ENCODE results near the gene ZNF532.

The ZNF532 gene

GRCh38 chr18:58867281-58867961 lies 2.7 kb downstream of the ZNF532 start:
- in situ Hi-C loops (cut with MboI; ENCODE audit: low sequenced_read_pairs) = no loop called here

- in situ Hi-C loops (cut with MboI; ENCODE audit: low sequenced_read_pairs) = no loop called here
Observed at GRCh38 chr18:58868440-58868839, 3.8 kb downstream of the ZNF532 start.

- in situ Hi-C loops (cut with MboI; ENCODE audit: low sequenced_read_pairs) = no loop called here
Observed at GRCh38 chr18:58870130-58870529, 5.5 kb downstream of the ZNF532 start.

DNA sequence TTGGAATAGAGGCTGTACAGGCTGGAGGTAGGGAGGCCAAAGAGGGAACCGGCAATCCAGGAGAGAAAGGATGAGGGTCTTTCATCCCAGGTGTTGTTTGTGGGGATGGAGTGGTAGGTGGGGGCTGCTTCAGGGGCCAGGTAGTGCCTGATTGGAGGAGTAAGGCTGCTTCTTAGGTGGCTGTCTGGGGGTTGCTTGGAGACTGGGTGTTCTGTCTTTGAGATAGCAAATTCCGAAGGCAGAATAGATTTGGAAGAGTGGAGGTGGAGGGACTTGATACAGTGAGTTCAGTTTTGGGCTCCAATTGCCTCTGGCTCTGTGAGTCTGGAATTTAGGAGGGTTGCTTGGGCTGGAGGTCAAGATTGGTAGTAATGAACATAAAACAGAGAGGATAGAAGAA lies 5.9 kb downstream of the ZNF532 start:
- in situ Hi-C loops (cut with MboI; ENCODE audit: low sequenced_read_pairs) = no loop called here

DNA sequence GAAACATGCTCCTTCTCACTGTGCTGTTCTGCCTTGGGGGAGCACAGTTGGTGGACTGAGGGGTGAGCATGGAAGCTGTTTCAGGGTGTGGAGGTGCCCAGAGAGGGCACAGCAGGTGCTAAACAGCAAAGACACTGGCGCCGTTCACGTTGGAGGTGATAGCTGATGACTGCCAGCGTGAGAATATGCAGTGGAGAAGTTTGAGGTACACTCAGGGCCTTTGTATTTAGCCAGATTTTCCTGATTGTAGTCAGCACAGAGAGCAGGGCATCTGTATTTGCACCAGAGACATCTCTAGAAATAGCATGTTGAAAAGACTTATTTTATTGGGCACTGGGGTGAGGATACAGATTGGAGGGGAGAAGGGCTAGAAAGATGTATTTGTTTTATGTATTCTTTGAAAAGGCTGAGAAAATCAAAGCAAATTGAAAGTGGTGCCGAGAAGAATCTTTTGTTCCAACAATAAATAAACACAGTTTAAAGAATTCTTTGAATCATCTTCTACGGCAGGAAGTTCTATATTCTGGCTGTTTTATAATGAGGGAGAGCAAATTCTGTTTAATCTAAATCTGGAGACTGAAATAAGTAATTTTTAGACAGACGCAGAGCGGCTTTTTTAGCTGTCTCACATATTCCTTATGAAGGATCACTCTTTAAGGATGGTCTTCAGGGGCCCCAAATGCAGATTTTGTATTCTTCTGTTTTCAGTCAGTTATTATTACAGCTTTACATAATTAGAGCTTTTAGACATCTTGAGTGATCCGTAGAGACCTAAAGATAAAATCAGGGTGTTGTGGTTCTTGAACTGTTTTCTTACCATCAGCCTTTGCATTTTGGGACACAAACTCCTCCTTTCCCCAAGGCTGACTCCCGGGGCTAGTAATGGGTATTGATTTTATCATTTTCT lies 7.1 kb downstream of the ZNF532 start:
- in situ Hi-C loops (cut with MboI; ENCODE audit: low sequenced_read_pairs) = no loop called here

GRCh38 chr18:58878640-58879039 lies 14.0 kb downstream of the ZNF532 start:
- in situ Hi-C loops (cut with MboI; ENCODE audit: low sequenced_read_pairs) = no loop called here

GRCh38 chr18:58881477-58881876 lies 16.8 kb downstream of the ZNF532 start:
- in situ Hi-C loops (cut with MboI; ENCODE audit: low sequenced_read_pairs) = no loop called here

DNA sequence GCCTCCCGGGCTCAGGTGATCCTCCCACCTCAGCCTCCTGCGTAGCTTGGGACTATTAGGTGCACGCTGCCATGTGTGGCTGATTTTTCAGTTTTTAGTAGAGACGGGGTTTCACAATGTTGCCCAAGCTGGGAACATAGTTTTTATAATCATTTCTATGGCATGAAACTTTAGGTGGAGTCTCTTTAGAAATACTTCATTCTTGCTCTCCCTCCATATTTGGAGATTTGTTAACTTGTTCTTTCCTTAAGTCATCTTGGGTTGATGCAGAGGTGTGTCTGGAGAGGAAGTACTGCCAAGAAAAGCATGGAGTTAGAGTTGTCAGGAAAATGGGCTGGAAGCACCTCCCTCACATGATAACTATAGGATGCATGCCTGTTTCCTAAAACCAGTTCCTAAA lies 17.4 kb downstream of the ZNF532 start:
- in situ Hi-C loops (cut with MboI; ENCODE audit: low sequenced_read_pairs) = no loop called here

- in situ Hi-C loops (cut with MboI; ENCODE audit: low sequenced_read_pairs) = no loop called here
Observed at GRCh38 chr18:58882686-58883085, 18.0 kb downstream of the ZNF532 start.

DNA sequence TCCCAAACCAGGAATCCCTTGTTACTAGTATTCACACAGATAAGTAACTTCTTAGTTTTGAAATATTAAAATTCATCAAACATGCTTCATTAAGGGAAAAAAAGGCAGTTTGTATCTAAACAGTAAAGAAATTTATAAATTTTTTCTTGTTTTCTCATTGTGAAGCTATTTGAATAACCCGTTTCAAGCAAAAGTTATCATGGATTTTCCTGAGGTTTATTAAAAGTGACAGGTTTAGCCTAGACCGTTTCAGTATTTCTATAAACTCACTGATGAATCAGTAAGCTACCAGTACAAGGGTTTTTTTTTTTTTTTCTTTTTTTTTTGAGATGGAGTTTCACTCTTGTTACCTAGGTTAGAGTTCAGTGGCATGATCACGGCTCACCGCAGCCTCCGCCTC lies 20.0 kb downstream of the ZNF532 start:
- in situ Hi-C loops (cut with MboI; ENCODE audit: low sequenced_read_pairs) = no loop called here

DNA sequence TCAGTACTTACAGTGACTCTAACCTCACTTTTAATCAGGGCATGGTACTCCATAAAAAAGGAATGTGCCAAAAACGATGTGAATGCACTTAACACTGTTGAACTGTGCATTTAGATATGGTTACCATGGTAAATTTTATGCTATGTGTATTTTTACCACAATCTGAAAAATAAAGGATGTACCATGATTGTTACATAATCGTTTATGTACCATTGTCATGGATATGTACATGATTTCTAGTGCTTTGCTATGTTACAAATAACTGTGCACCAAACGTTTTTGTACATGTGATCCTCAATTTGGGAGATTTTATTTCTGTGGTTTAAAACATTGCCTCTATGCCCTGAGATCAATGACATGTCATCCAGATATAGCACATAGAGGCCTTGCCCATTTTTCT lies 21.8 kb downstream of the ZNF532 start:
- in situ Hi-C loops (cut with MboI; ENCODE audit: low sequenced_read_pairs) = no loop called here

GRCh38 chr18:58886864-58887612 lies 22.4 kb downstream of the ZNF532 start:
- in situ Hi-C loops (cut with MboI; ENCODE audit: low sequenced_read_pairs) = no loop called here

GRCh38 chr18:58887613-58887963 lies 22.9 kb downstream of the ZNF532 start:
- in situ Hi-C loops (cut with MboI; ENCODE audit: low sequenced_read_pairs) = no loop called here

DNA sequence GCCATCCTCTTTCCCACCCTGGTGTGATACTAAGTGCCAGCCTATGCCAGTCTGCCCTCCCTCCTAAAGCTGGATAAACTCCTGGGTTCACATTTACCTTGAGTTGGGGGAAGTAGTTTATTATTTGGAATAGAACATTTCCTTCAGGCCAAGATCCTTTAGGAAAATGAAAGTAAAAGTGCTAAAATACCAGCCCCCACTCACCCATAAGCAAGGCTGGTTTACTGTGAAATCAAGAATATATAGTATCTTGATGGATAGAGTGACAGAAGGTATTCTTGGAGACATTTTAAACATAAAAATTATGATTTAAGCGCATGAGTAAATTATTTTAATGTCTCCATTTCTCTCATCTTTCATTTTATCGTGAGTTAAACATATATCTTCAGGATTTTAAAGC lies 27.1 kb downstream of the ZNF532 start:
- in situ Hi-C loops (cut with MboI; ENCODE audit: low sequenced_read_pairs) = no loop called here

- in situ Hi-C loops (cut with MboI; ENCODE audit: low sequenced_read_pairs) = no loop called here
Observed at GRCh38 chr18:58892488-58892887, 27.8 kb downstream of the ZNF532 start.

DNA sequence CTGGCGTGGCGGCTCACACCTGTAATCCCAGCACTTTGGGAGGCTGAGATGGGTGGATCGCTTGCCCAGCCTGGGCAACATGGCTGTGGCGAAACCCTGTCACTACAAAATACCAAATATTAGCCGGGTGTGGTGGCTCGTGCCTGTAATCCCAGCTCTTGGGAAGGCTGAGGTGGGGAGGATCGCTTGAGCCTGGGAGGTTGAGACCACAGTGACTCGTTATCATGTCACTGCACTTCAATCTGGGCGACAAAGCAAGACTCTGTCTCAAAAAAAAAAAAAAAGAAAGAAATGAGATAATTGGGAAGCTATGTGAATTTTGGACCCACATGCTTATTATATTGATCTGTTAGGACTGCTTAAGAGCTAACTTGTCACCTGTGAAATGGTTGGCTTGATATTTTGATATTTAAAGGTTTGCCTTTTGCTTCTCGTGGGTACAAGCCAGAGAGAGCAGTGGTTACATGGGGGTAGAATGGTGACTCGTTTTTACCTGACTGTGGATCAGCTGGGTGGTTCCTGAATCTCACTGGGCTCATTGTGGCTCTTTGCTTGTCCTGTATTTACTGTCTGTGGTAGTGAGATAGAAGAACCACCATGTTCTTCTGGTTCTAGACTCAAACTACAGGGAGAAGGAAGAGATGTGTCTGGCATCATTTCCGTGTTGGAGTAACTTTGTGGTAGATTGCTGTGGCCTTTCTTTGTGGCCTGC lies 28.9 kb downstream of the ZNF532 start:
- in situ Hi-C loops (cut with MboI; ENCODE audit: low sequenced_read_pairs) = no loop called here

GRCh38 chr18:58894930-58895329 lies 30.3 kb downstream of the ZNF532 start:
- in situ Hi-C loops (cut with MboI; ENCODE audit: low sequenced_read_pairs) = no loop called here

DNA sequence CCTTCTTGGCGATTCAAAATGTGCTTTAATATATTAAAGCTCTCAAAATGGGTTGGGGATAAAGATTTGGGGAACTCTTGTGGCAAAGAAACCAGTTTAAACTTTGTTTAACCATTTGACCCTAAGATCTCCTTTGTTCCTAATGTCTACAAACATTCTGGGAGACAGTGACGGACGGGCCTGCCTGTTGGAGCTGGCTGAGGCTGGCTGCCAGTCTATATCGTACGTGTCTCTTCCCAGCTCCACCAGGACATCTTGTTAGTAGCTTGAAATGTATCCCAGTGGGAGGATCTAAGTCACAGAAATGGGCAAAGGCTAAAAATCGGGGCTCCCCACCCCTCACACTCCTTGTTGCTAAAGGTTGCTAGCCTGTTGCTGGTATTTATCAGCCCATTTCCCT lies 30.7 kb downstream of the ZNF532 start:
- in situ Hi-C loops (cut with MboI; ENCODE audit: low sequenced_read_pairs) = no loop called here

DNA sequence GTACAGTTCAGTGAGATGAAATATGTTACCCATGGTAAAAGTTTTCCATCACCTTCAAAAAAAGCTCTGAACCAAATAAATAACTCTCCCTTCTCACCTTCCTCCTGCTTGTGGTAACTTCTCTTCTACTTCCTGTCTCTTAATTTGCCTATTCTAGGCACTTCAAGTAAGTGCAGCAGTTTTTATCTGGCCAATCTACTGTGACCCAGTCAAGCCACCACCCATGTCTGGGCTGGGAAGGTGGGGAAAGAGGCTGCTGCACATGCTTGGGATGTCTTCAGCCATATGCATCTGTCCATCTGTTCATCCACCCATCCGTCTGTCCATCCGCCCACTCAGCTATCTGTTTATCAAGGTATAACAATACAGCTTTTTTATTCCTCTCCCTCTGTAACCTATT lies 31.6 kb downstream of the ZNF532 start:
- in situ Hi-C loops (cut with MboI; ENCODE audit: low sequenced_read_pairs) = no loop called here

DNA sequence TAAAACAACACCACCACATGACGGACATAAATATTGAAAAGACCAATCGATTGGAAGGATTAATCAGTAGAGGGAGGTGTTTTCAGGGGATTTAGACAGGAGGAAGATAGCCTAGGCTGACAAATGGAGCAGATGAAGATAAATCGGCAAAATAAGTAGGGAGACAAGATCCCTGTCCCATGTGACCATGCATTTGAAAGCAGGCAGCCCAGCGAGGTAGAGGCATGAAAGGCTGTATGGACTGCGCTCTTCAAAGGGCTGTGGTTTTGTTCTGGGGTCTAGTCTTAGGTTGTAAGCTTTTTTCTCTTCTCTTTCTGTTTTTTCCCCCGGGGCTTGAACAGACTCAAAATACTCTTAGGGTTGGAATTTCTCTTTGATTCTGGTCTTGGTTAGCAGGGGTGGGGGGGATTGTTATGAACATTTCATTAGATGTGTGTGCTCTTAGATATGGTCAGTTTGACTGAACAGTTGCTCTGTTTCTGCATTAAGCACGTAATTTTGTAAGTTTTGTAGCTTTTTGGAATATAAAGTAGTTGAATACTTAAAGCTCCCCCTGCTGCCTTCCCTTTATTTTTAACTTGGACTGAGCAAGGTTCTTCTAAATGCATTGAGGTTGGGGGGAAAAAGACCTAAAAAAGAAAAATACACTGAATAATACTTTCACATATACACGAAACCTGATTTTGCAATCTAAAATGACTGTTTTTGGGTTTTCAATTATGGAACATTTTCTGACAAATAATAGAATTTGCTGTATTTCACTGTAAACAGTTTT lies 32.2 kb downstream of the ZNF532 start:
- in situ Hi-C loops (cut with MboI; ENCODE audit: low sequenced_read_pairs) = no loop called here
